ENCODE results near the gene TAT.
"Not testable (repeated sequence)": the region's sequence is repeated elsewhere in the genome, so short reads cannot be mapped to it uniquely, and the experiment has no call there.

The TAT gene

GRCh38 chr16:71585318-71585703, 8.4 kb upstream of the TAT start:
- in situ Hi-C loops (cut with MboI; ENCODE audit: low sequenced_read_pairs) = no loop called here

GRCh38 chr16:71584543-71585317, 7.8 kb upstream of the TAT start:
- in situ Hi-C loops (cut with MboI; ENCODE audit: low sequenced_read_pairs) = no loop called here

- in situ Hi-C loops (cut with MboI; ENCODE audit: low sequenced_read_pairs) = not testable (repeated sequence)
Observed at GRCh38 chr16:71582553-71582848, 5.6 kb upstream of the TAT start.

GRCh38 chr16:71574702-71575101, 2.2 kb downstream of the TAT start:
- in situ Hi-C loops (cut with MboI; ENCODE audit: low sequenced_read_pairs) = no loop called here

- in situ Hi-C loops (cut with MboI; ENCODE audit: low sequenced_read_pairs) = no loop called here
Observed at GRCh38 chr16:71573387-71574094, 3.4 kb downstream of the TAT start.

- in situ Hi-C loops (cut with MboI; ENCODE audit: low sequenced_read_pairs) = no loop called here
Observed at GRCh38 chr16:71572497-71573116, 4.3 kb downstream of the TAT start.

GRCh38 chr16:71570144-71570543, 6.7 kb downstream of the TAT start:
- in situ Hi-C loops (cut with MboI; ENCODE audit: low sequenced_read_pairs) = no loop called here

GRCh38 chr16:71569621-71570020, 7.3 kb downstream of the TAT start:
- in situ Hi-C loops (cut with MboI; ENCODE audit: low sequenced_read_pairs) = no loop called here

GRCh38 chr16:71568551-71568950, 8.3 kb downstream of the TAT start:
- in situ Hi-C loops (cut with MboI; ENCODE audit: low sequenced_read_pairs) = no loop called here

- in situ Hi-C loops (cut with MboI; ENCODE audit: low sequenced_read_pairs) = no loop called here
Observed at GRCh38 chr16:71567931-71568330, 9.0 kb downstream of the TAT start.

GRCh38 chr16:71565812-71566700, 10.8 kb downstream of the TAT start:
- in situ Hi-C loops (cut with MboI; ENCODE audit: low sequenced_read_pairs) = no loop called here

GRCh38 chr16:71564335-71564967, 12.4 kb downstream of the TAT start:
- in situ Hi-C loops (cut with MboI; ENCODE audit: low sequenced_read_pairs) = no loop called here

- in situ Hi-C loops (cut with MboI; ENCODE audit: low sequenced_read_pairs) = no loop called here
Observed at GRCh38 chr16:71562552-71562951, 14.3 kb downstream of the TAT start.

- in situ Hi-C loops (cut with MboI; ENCODE audit: low sequenced_read_pairs) = not testable (repeated sequence)
Observed at GRCh38 chr16:71561886-71562285, 15.0 kb downstream of the TAT start.

GRCh38 chr16:71559855-71560254, 17.0 kb downstream of the TAT start:
- in situ Hi-C loops (cut with MboI; ENCODE audit: low sequenced_read_pairs) = no loop called here

- in situ Hi-C loops (cut with MboI; ENCODE audit: low sequenced_read_pairs) = no loop called here
Observed at GRCh38 chr16:71557954-71558582, 18.8 kb downstream of the TAT start.

GRCh38 chr16:71557299-71557698, 19.6 kb downstream of the TAT start:
- in situ Hi-C loops (cut with MboI; ENCODE audit: low sequenced_read_pairs) = no loop called here

GRCh38 chr16:71555230-71555891, 21.5 kb downstream of the TAT start:
- in situ Hi-C loops (cut with MboI; ENCODE audit: low sequenced_read_pairs) = no loop called here

- in situ Hi-C loops (cut with MboI; ENCODE audit: low sequenced_read_pairs) = no loop called here
Observed at GRCh38 chr16:71552698-71553503, 24.0 kb downstream of the TAT start.
